Measurements from ENCODE around the gene CDK17. TPM values are rescaled to one million over a fixed set of nuclear protein-coding genes. Genes with fewer than 3 reads are reported as not detected.

CDK17 gene
- total and polyA plus RNA-seq, 2 experiments from 2014 or later: 29.3 to 62.7 TPM

- Histone ChIP-seq H3K9me3 (ENCODE audit: low read depth) (no peaks in the 10 kb centered on the region), H3K27me3 (replicated peaks; ENCODE audit: insufficient read depth) (no peaks in the 10 kb centered on the region), H3K36me3 (ENCODE audit: low read depth) (peaks cover 28% of the 10 kb centered on the region), H4K20me1 (ENCODE audit: insufficient read depth) (peaks cover 16% of the 10 kb centered on the region; the same call in 1 of the 2 replicates), H3K27ac (no peak overlapping the region), H3K9ac (no peak overlapping the region), H3K79me2 (ENCODE audit: insufficient read depth) (peaks cover 100% of the 10 kb centered on the region), H3K4me3 (no peak overlapping the region), H3K4me1 (ENCODE audit: insufficient read depth) (no peaks in the 10 kb centered on the region), H2AFZ (no peak overlapping the region), H3K9me2 (ENCODE audit: insufficient read depth) (no peaks in the 10 kb centered on the region), H3K4me2 (ENCODE audit: unreplicated experiment) (no peak overlapping the region), H3F3A (ENCODE audit: insufficient read depth) (peaks cover 45% of the 10 kb centered on the region)
- 79 to 81% methylated on average over 3 of the region's 3 CpGs for WGBS, 2 experiments (ENCODE audit: low coverage in 1 of 2, low lambda C conversion rate in 2 of 2, missing lambda C conversion rate in 2 of 2)
- TF ChIP-seq EZH2phosphoT487 (IDR thresholded peaks at IDR 0.05; ENCODE audit: insufficient read depth, low read depth) (no peak), EZH2 (IDR thresholded peaks at IDR 0.05; ENCODE audit: insufficient read depth, poor library complexity, severe bottlenecking) (no peak)
- DNase-seq: no peak
- in situ Hi-C loops (cut with MboI): no loop called here
These were observed 70.7 kb downstream of the CDK17 start for GRCh38 chr12:96329545-96329944.

GRCh38 chr12:96329018-96329417, 71.2 kb downstream of the CDK17 start:
- H3K4me2 ChIP-seq (ENCODE audit: unreplicated experiment): no peak overlapping the region
- H2AFZ ChIP-seq: no peak overlapping the region
- 97 to 98% methylated on average over 2 of the region's 2 CpGs for WGBS, 2 experiments (ENCODE audit: low coverage in 1 of 2, low lambda C conversion rate in 2 of 2, missing lambda C conversion rate in 2 of 2)
- H3K27me3 ChIP-seq (replicated peaks; ENCODE audit: insufficient read depth): no peaks in the 10 kb centered on the region
- H4K20me1 ChIP-seq (ENCODE audit: insufficient read depth): peaks cover 15% of the 10 kb centered on the region; the same call in 1 of the 2 replicates
- no peak overlapping the region for H3K9ac ChIP-seq
- TF ChIP-seq EZH2 (IDR thresholded peaks at IDR 0.05; ENCODE audit: insufficient read depth, poor library complexity, severe bottlenecking) (no peak), EZH2phosphoT487 (IDR thresholded peaks at IDR 0.05; ENCODE audit: insufficient read depth, low read depth) (no peak)
- H3K9me2 ChIP-seq (ENCODE audit: insufficient read depth): no peaks in the 10 kb centered on the region
- no peaks in the 10 kb centered on the region for H3K9me3 ChIP-seq (ENCODE audit: low read depth)
- no peak overlapping the region for H3K27ac ChIP-seq
- peaks cover 32% of the 10 kb centered on the region for H3K36me3 ChIP-seq (ENCODE audit: low read depth)
- H3K79me2 ChIP-seq (ENCODE audit: insufficient read depth): peaks cover 100% of the 10 kb centered on the region
- peaks cover 50% of the 10 kb centered on the region for H3F3A ChIP-seq (ENCODE audit: insufficient read depth)
- no peak for DNase-seq
- no peaks in the 10 kb centered on the region for H3K4me1 ChIP-seq (ENCODE audit: insufficient read depth)
- in situ Hi-C loops (cut with MboI): no loop called here
- H3K4me3 ChIP-seq: no peak overlapping the region

GRCh38 chr12:96327889-96328288, 72.3 kb downstream of the CDK17 start:
- Histone ChIP-seq H3K4me3 (no peak overlapping the region), H3K79me2 (ENCODE audit: insufficient read depth) (peaks cover 100% of the 10 kb centered on the region), H3K36me3 (ENCODE audit: low read depth) (peaks cover 42% of the 10 kb centered on the region), H4K20me1 (ENCODE audit: insufficient read depth) (peaks cover 12% of the 10 kb centered on the region), H3K9me2 (ENCODE audit: insufficient read depth) (no peaks in the 10 kb centered on the region), H3K27me3 (replicated peaks; ENCODE audit: insufficient read depth) (no peaks in the 10 kb centered on the region), H3F3A (ENCODE audit: insufficient read depth) (peaks cover 60% of the 10 kb centered on the region), H3K4me2 (ENCODE audit: unreplicated experiment) (no peak overlapping the region), H2AFZ (no peak overlapping the region), H3K9ac (no peak overlapping the region), H3K9me3 (ENCODE audit: low read depth) (no peaks in the 10 kb centered on the region), H3K27ac (no peak overlapping the region), H3K4me1 (ENCODE audit: insufficient read depth) (no peaks in the 10 kb centered on the region)
- in situ Hi-C loops (cut with MboI): no loop called here
- TF ChIP-seq EZH2phosphoT487 (IDR thresholded peaks at IDR 0.05; ENCODE audit: insufficient read depth, low read depth): no peak
- TF ChIP-seq EZH2 (IDR thresholded peaks at IDR 0.05; ENCODE audit: insufficient read depth, poor library complexity, severe bottlenecking): no peak
- DNase-seq: no peak
- 95 to 98% methylated on average over 3 of the region's 3 CpGs for WGBS, 2 experiments (ENCODE audit: low coverage in 1 of 2, low lambda C conversion rate in 2 of 2, missing lambda C conversion rate in 2 of 2)

GRCh38 chr12:96327346-96327745, 72.9 kb downstream of the CDK17 start:
- 36 to 46% methylated on average over 1 of the region's 1 CpG for WGBS, 2 experiments (ENCODE audit: low coverage in 1 of 2, low lambda C conversion rate in 2 of 2, missing lambda C conversion rate in 2 of 2)
- H4K20me1 ChIP-seq (ENCODE audit: insufficient read depth): peaks cover 11% of the 10 kb centered on the region
- in situ Hi-C loops (cut with MboI): no loop called here
- H3K9me3 ChIP-seq (ENCODE audit: low read depth): no peaks in the 10 kb centered on the region
- H2AFZ ChIP-seq: no peak overlapping the region
- no peak overlapping the region for H3K27ac ChIP-seq
- TF ChIP-seq EZH2 (IDR thresholded peaks at IDR 0.05; ENCODE audit: insufficient read depth, poor library complexity, severe bottlenecking) (no peak), EZH2phosphoT487 (IDR thresholded peaks at IDR 0.05; ENCODE audit: insufficient read depth, low read depth) (no peak)
- H3K79me2 ChIP-seq (ENCODE audit: insufficient read depth): peaks cover 100% of the 10 kb centered on the region
- H3F3A ChIP-seq (ENCODE audit: insufficient read depth): peaks cover 56% of the 10 kb centered on the region
- peaks cover 42% of the 10 kb centered on the region for H3K36me3 ChIP-seq (ENCODE audit: low read depth)
- H3K9ac ChIP-seq: no peak overlapping the region
- no peaks in the 10 kb centered on the region for H3K9me2 ChIP-seq (ENCODE audit: insufficient read depth)
- DNase-seq: no peak
- no peak overlapping the region for H3K4me2 ChIP-seq (ENCODE audit: unreplicated experiment)
- H3K4me1 ChIP-seq (ENCODE audit: insufficient read depth): no peaks in the 10 kb centered on the region
- H3K4me3 ChIP-seq: no peak overlapping the region
- H3K27me3 ChIP-seq (replicated peaks; ENCODE audit: insufficient read depth): no peaks in the 10 kb centered on the region
